GM18951 (cell line): ENCODE results near the gene KLC3.

Experiments
- POLR2A ChIP-seq: IDR thresholded peaks from 4 replicates; pipeline ENCODE4 v1.6.1; 2011; ENCODE audit warnings: mild to moderate bottlenecking; ENCODE audit not compliant: insufficient read length, insufficient read depth; ENCODE audit errors: extremely low read depth
- in situ Hi-C: fragments of 300-500 bp; cut with MboI; formaldehyde crosslinking; loops from one replicate; pipeline ENCODE4 v1.12.0; 2022; ENCODE audit warnings: low sequenced_read_pairs, mixed read lengths, inconsistent platforms; ENCODE audit not compliant: unreplicated experiment

Gene KLC3

GRCh38 chr19:45340232-45340898 lies at the start of gene KLC3:
Gene KLC3, plus strand, starts transcription at chr19:45340750. Its CDS starts 4,792 bp downstream, at chr19:45345542.
- in situ Hi-C loops, result no loop called here
- no peak for TF ChIP-seq POLR2A

- in situ Hi-C loops, result no loop called here
Observed at GRCh38 chr19:45291834-45292233, 48.7 kb upstream of the KLC3 start.

GRCh38 chr19:45293682-45294081 lies 46.9 kb upstream of the KLC3 start:
- no peak for TF ChIP-seq POLR2A
- in situ Hi-C loops, result no loop called here

More at GRCh38 chr19:45291834-45292233, 48.7 kb upstream of the KLC3 start:
- TF ChIP-seq POLR2A, result no peak

- no peak for TF ChIP-seq POLR2A
- in situ Hi-C loops, result no loop called here
Observed at GRCh38 chr19:45294291-45295029, 46.1 kb upstream of the KLC3 start.

- in situ Hi-C loops, result no loop called here
- TF ChIP-seq POLR2A, result no peak
Observed at GRCh38 chr19:45295873-45296272, 44.7 kb upstream of the KLC3 start.

- in situ Hi-C loops, result no loop called here
- TF ChIP-seq POLR2A, result no peak
Observed at GRCh38 chr19:45296355-45296754, 44.2 kb upstream of the KLC3 start.

GRCh38 chr19:45297674-45298073 lies 42.9 kb upstream of the KLC3 start:
- TF ChIP-seq POLR2A, result no peak
- in situ Hi-C loops, result no loop called here

- in situ Hi-C loops, result no loop called here
- TF ChIP-seq POLR2A, result no peak
Observed at GRCh38 chr19:45298264-45298663, 42.3 kb upstream of the KLC3 start.

- in situ Hi-C loops, result no loop called here
- no peak for TF ChIP-seq POLR2A
Observed at GRCh38 chr19:45299719-45300118, 40.8 kb upstream of the KLC3 start.

GRCh38 chr19:45302416-45302815 lies 38.1 kb upstream of the KLC3 start:
- no peak for TF ChIP-seq POLR2A

GRCh38 chr19:45303269-45304060 lies 37.1 kb upstream of the KLC3 start:
- in situ Hi-C loops, result no loop called here
- no peak for TF ChIP-seq POLR2A

More at GRCh38 chr19:45302416-45302815, 38.1 kb upstream of the KLC3 start:
- in situ Hi-C loops, result no loop called here

- in situ Hi-C loops, result no loop called here
Observed at GRCh38 chr19:45304141-45304926, 36.2 kb upstream of the KLC3 start.

GRCh38 chr19:45305007-45305406 lies 35.5 kb upstream of the KLC3 start:
- in situ Hi-C loops, result no loop called here
- TF ChIP-seq POLR2A, result no peak

More at GRCh38 chr19:45304141-45304926, 36.2 kb upstream of the KLC3 start:
- TF ChIP-seq POLR2A, result no peak
